GM18505 (cell line): ENCODE results near the gene KIAA1549.

Experiments used
- ATAC-seq: cut with Tn5 transposase; IDR thresholded peaks from one replicate; pipeline ENCODE4 v1.9.1; 2021; ENCODE audit not compliant: unreplicated experiment
- POLR2A ChIP-seq: IDR thresholded peaks from 4 replicates; pipeline ENCODE4 v1.6.1; 2011; ENCODE audit warnings: borderline replicate concordance; ENCODE audit not compliant: insufficient read depth, insufficient read length; ENCODE audit errors: extremely low read depth

KIAA1549 gene

GRCh38 chr7:138871814-138872090 is 109.4 kb downstream of the KIAA1549 start:
- no peak for ATAC-seq
- TF ChIP-seq POLR2A, result no peak

- no peak for TF ChIP-seq POLR2A
- ATAC-seq, result no peak
Measured at GRCh38 chr7:138871065-138871813, 110.0 kb downstream of the KIAA1549 start.

- no peak for ATAC-seq
- no peak for TF ChIP-seq POLR2A
Measured at GRCh38 chr7:138869353-138869752, 111.8 kb downstream of the KIAA1549 start.

GRCh38 chr7:138868711-138869110 is 112.5 kb downstream of the KIAA1549 start:
- TF ChIP-seq POLR2A, result no peak
- ATAC-seq, result no peak

GRCh38 chr7:138867744-138868143 is 113.4 kb downstream of the KIAA1549 start:
- ATAC-seq, result no peak
- TF ChIP-seq POLR2A, result no peak

- no peak for ATAC-seq
Measured at GRCh38 chr7:138866353-138866752, 114.8 kb downstream of the KIAA1549 start.

GRCh38 chr7:138865843-138866242 is 115.3 kb downstream of the KIAA1549 start:
- no peak for TF ChIP-seq POLR2A

More at GRCh38 chr7:138866353-138866752, 114.8 kb downstream of the KIAA1549 start:
- no peak for TF ChIP-seq POLR2A

GRCh38 chr7:138864667-138865066 is 116.5 kb downstream of the KIAA1549 start:
- no peak for ATAC-seq
- TF ChIP-seq POLR2A, result no peak

More at GRCh38 chr7:138865843-138866242, 115.3 kb downstream of the KIAA1549 start:
- ATAC-seq, result no peak

GRCh38 chr7:138863931-138864330 is 117.3 kb downstream of the KIAA1549 start:
- ATAC-seq, result no peak
- no peak for TF ChIP-seq POLR2A

- TF ChIP-seq POLR2A, result no peak
- ATAC-seq, result no peak
Measured at GRCh38 chr7:138861051-138861450, 120.1 kb downstream of the KIAA1549 start.

- no peak for ATAC-seq
- no peak for TF ChIP-seq POLR2A
Measured at GRCh38 chr7:138857728-138858127, 123.5 kb downstream of the KIAA1549 start.

GRCh38 chr7:138854115-138854645 is 127.0 kb downstream of the KIAA1549 start:
- ATAC-seq, result no peak

GRCh38 chr7:138853448-138853847 is 127.7 kb downstream of the KIAA1549 start:
- ATAC-seq, result no peak
- TF ChIP-seq POLR2A, result no peak

More at GRCh38 chr7:138854115-138854645, 127.0 kb downstream of the KIAA1549 start:
- TF ChIP-seq POLR2A, result no peak

GRCh38 chr7:138852469-138852868 is 128.7 kb downstream of the KIAA1549 start:
- no peak for TF ChIP-seq POLR2A

More at GRCh38 chr7:138852469-138852868, 128.7 kb downstream of the KIAA1549 start:
- ATAC-seq, result no peak
